IMR-90 (cell line): ENCODE measurements around the gene CAPN10. TPM values are rescaled to one million over a fixed set of nuclear protein-coding genes. Genes with fewer than 3 reads are reported as not detected.

ENCODE experiments used
- ATAC-seq: fragments of 200-7000 bp; cut with Tn5 transposase; 2 replicates; pipeline ENCODE4 v1.9.1; 2020; ENCODE audit warnings: low read depth, mild to moderate bottlenecking, moderate library complexity
- BruUV-seq: library from RNA; stranded (reverse); fragments of 400-500 nt; replicated peaks from 2 replicates; lab custom pipeline; 2021; lab: Mats Ljungman, UMichigan
- CTCF ChIA-PET: fragments of 300-600 bp; formaldehyde crosslinking; extraction: SDS; loops from one replicate; lab custom pipeline; 2021; ENCODE audit warnings: antibody characterized with exemption; lab: Yijun Ruan, JAX
- POLR2A ChIA-PET: fragments of 300-600 bp; sonication (Branson Sonifier 250); formaldehyde crosslinking; loops from one replicate; lab custom pipeline; 2022; ENCODE audit warnings: antibody characterized with exemption; ENCODE audit not compliant: unreplicated experiment; lab: Charles Lee
- DNase-seq: peaks from one replicate; pipeline ENCODE4 v3.0.0; 2013
- H2AFZ ChIP-seq: replicated peaks from 2 replicates; pipeline ENCODE3; 2013; ENCODE audit warnings: low read length, mild to moderate bottlenecking; ENCODE audit not compliant: poor library complexity
- H2AK5ac ChIP-seq: 2 replicates; pipeline ENCODE4 v1.6.1; 2013; ENCODE audit warnings: low read depth, low read length, inconsistent platforms
- H2AK9ac ChIP-seq: replicated peaks from 2 replicates; pipeline ENCODE3; 2013; ENCODE audit warnings: mild to moderate bottlenecking, low read depth, low read length, moderate library complexity; ENCODE audit not compliant: poor library complexity
- H2BK120ac ChIP-seq: 2 replicates; pipeline ENCODE4 v1.6.1; 2013; ENCODE audit warnings: low read depth, low read length, inconsistent platforms
- H2BK15ac ChIP-seq: 3 replicates; pipeline ENCODE4 v1.6.1; 2013; ENCODE audit warnings: low read depth, low read length, inconsistent platforms
- H2BK20ac ChIP-seq: 2 replicates; pipeline ENCODE4 v1.6.1; 2013; ENCODE audit warnings: low read depth, mild to moderate bottlenecking, inconsistent platforms, low read length, moderate library complexity
- H2BK5ac ChIP-seq: 2 replicates; pipeline ENCODE4 v1.6.1; 2013; ENCODE audit warnings: mild to moderate bottlenecking, low read depth, low read length, inconsistent platforms; ENCODE audit not compliant: poor library complexity, severe bottlenecking
- H3K14ac ChIP-seq: replicated peaks from 2 replicates; pipeline ENCODE4 v1.6.1; 2013; ENCODE audit warnings: low read depth, low read length, inconsistent platforms
- H3K18ac ChIP-seq: 2 replicates; pipeline ENCODE4 v1.6.1; 2013; ENCODE audit warnings: low read depth, low read length, control low read depth
- H3K23ac ChIP-seq: 2 replicates; pipeline ENCODE4 v1.6.1; 2013; ENCODE audit warnings: low read depth, low read length, inconsistent platforms
- H3K27ac ChIP-seq: 2 replicates; pipeline ENCODE4 v1.5.1; 2013; ENCODE audit warnings: mild to moderate bottlenecking, control low read depth, low read length; ENCODE audit not compliant: insufficient read depth
- H3K27me3 ChIP-seq: 2 replicates; pipeline ENCODE4 v1.6.1; 2013; ENCODE audit warnings: low read length; ENCODE audit not compliant: control insufficient read depth, insufficient read depth
- H3K36me3 ChIP-seq: 2 replicates; pipeline ENCODE4 v1.6.1; 2013; ENCODE audit warnings: low read length, mixed read lengths; ENCODE audit not compliant: control insufficient read depth, insufficient read depth
- H3K4ac ChIP-seq: 2 replicates; pipeline ENCODE4 v1.6.1; 2013; ENCODE audit warnings: low read depth, low read length, inconsistent platforms
- H3K4me1 ChIP-seq: 2 replicates; pipeline ENCODE4 v1.6.1; 2013; ENCODE audit warnings: low read length, mixed read lengths; ENCODE audit not compliant: control insufficient read depth, insufficient read depth
- H3K4me2 ChIP-seq: 2 replicates; pipeline ENCODE4 v1.6.1; 2013; ENCODE audit warnings: low read depth, mild to moderate bottlenecking, control low read depth, low read length, moderate library complexity
- H3K4me3 ChIP-seq: 2 replicates; pipeline ENCODE4 v1.5.1; 2013; ENCODE audit warnings: low read depth, mild to moderate bottlenecking, control low read depth, low read length, moderate library complexity; ENCODE audit not compliant: insufficient read depth
- H3K56ac ChIP-seq: 2 replicates; pipeline ENCODE4 v1.6.1; 2013; ENCODE audit warnings: low read length, inconsistent platforms; ENCODE audit not compliant: insufficient read depth; ENCODE audit errors: extremely low read depth
- H3K79me1 ChIP-seq, 2 experiments: 2 replicates each; pipeline ENCODE4 v1.6.1; 2013; ENCODE audit warnings: low read length in 2 of 2, inconsistent platforms in 1 of 2, low read depth in 1 of 2
- H3K9ac ChIP-seq: 2 replicates; pipeline ENCODE4 v1.6.1; 2013; ENCODE audit warnings: low read depth, low read length, control low read depth
- H3K9me1 ChIP-seq: 2 replicates; pipeline ENCODE4 v1.6.1; 2013; ENCODE audit warnings: low read length, inconsistent platforms; ENCODE audit not compliant: insufficient read depth
- H3K9me3 ChIP-seq: 2 replicates; pipeline ENCODE4 v1.6.1; 2013; ENCODE audit warnings: low read length; ENCODE audit not compliant: control insufficient read depth, insufficient read depth
- H4K20me1 ChIP-seq: 2 replicates; pipeline ENCODE4 v1.6.1; 2013; ENCODE audit warnings: low read length, inconsistent platforms; ENCODE audit not compliant: insufficient read depth
- H4K5ac ChIP-seq: 2 replicates; pipeline ENCODE4 v1.6.1; 2013; ENCODE audit warnings: mild to moderate bottlenecking, low read depth, low read length, control low read depth
- H4K8ac ChIP-seq, 2 experiments: 2 replicates each; pipeline ENCODE4 v1.6.1; 2013; ENCODE audit warnings: low read depth in 2 of 2, low read length in 2 of 2, control low read depth in 1 of 2, inconsistent platforms in 1 of 2
- H4K91ac ChIP-seq: 2 replicates; pipeline ENCODE4 v1.6.1; 2013; ENCODE audit warnings: low read depth, low read length, inconsistent platforms; ENCODE audit not compliant: insufficient read depth
- CEBPB ChIP-seq: IDR thresholded peaks from 2 replicates; pipeline ENCODE4 v1.6.1; 2012; ENCODE audit warnings: low read depth, low read length, improper control_type of control experiment
- CTCF ChIP-seq: conservative IDR thresholded peaks from 2 replicates; pipeline ENCODE4 v1.5.1; 2012; ENCODE audit warnings: mild to moderate bottlenecking, low read depth, low read length, improper control_type of control experiment
- ELK1 ChIP-seq: fragments of 150-350 bp; IDR thresholded peaks from 2 replicates; pipeline ENCODE4 v1.6.1; 2016; ENCODE audit warnings: low read depth, mild to moderate bottlenecking, low read length, moderate library complexity, borderline replicate concordance
- FOS ChIP-seq: fragments of 150-350 bp; IDR thresholded peaks from 2 replicates; pipeline ENCODE4 v1.6.1; 2016; ENCODE audit warnings: low read depth, low read length
- MAFK ChIP-seq: IDR thresholded peaks from 2 replicates; pipeline ENCODE4 v1.6.1; 2012; ENCODE audit warnings: low read depth, low read length, improper control_type of control experiment
- MAZ ChIP-seq: IDR thresholded peaks from 2 replicates; pipeline ENCODE4 v1.6.1; 2012; ENCODE audit warnings: low read depth, mild to moderate bottlenecking, low read length, improper control_type of control experiment, moderate library complexity, borderline replicate concordance
- MXI1 ChIP-seq: IDR thresholded peaks from 2 replicates; pipeline ENCODE4 v1.6.1; 2012; ENCODE audit warnings: low read depth, mild to moderate bottlenecking, low read length, moderate library complexity, borderline replicate concordance
- NFE2L2 ChIP-seq: fragments of 150-350 bp; IDR thresholded peaks from 2 replicates; pipeline ENCODE4 v1.6.1; 2016; ENCODE audit warnings: low read depth, mild to moderate bottlenecking, low read length
- POLR2A ChIP-seq: IDR thresholded peaks from 2 replicates; pipeline ENCODE4 v1.6.1; 2012; ENCODE audit warnings: mild to moderate bottlenecking, low read depth, low read length
- RAD21 ChIP-seq: IDR thresholded peaks from 2 replicates; pipeline ENCODE4 v1.6.1; 2012; ENCODE audit warnings: low read length, improper control_type of control experiment
- RCOR1 ChIP-seq: IDR thresholded peaks from 2 replicates; pipeline ENCODE4 v1.6.1; 2012; ENCODE audit warnings: mild to moderate bottlenecking, low read length, improper control_type of control experiment; ENCODE audit not compliant: insufficient replicate concordance
- RFX5 ChIP-seq: IDR thresholded peaks from 2 replicates; pipeline ENCODE4 v1.8.0; 2012; ENCODE audit warnings: low read depth, mild to moderate bottlenecking, low read length, moderate library complexity
- SMC3 ChIP-seq: fragments of 150-350 bp; IDR thresholded peaks from 2 replicates; pipeline ENCODE4 v1.6.1; 2016; ENCODE audit warnings: low read depth, mild to moderate bottlenecking, antibody characterized with exemption, low read length, moderate library complexity
- USF2 ChIP-seq: fragments of 150-350 bp; IDR thresholded peaks from 2 replicates; pipeline ENCODE4 v1.6.1; 2017; ENCODE audit warnings: mild to moderate bottlenecking, antibody characterized with exemption, low read length, low read depth
- WGBS, 2 experiments: methylation state at CpG; one replicate each; pipeline versions ENCODE4 v1.1.5 to v1.1.7; 2013; ENCODE audit warnings: missing lambda C conversion rate in 2 of 2; ENCODE audit not compliant: insufficient read length in 1 of 2; ENCODE audit errors: extremely low coverage in 2 of 2; 5-methylcytosine and 5-hydroxymethylcytosine counted together
- dilution Hi-C: fragments of 300-500 bp; cut with HindIII; formaldehyde crosslinking; loops from one replicate; pipeline ENCODE4 v1.14.3; 2018; ENCODE audit warnings: low sequenced_read_pairs; ENCODE audit not compliant: unreplicated experiment
- in situ Hi-C: fragments of 300-500 bp; cut with MboI; formaldehyde crosslinking; loops from 3 replicates; pipeline ENCODE4 v1.14.3; 2019; ENCODE audit warnings: low sequenced_read_pairs, inconsistent platforms, mixed read lengths
- intact Hi-C: fragments of 100-400 bp; cut with micrococcal nuclease; formaldehyde crosslinking; loops from 2 replicates; pipeline ENCODE4 v1.10.0; 2022
- polyA plus RNA-seq, 3 experiments: library from polyadenylated mRNA; depleted of rRNA; stranded (reverse); fragments of >200 nt; gene quantifications; 2 replicates each; pipeline ENCODE4 v1.2.3, GENCODE V29; 2012; ENCODE audit warnings: low replicate concordance in 1 of 3
- total RNA-seq: library from RNA; depleted of rRNA; stranded (reverse); fragments of >200 nt; gene quantifications from 2 replicates; pipeline ENCODE4 v1.2.3, GENCODE V29; 2012

The CAPN10 gene
- total and polyA plus RNA-seq, 2 of the 4 experiments (the other 2 are of a cell fraction), result 6.3 to 20.9 TPM

DNA sequence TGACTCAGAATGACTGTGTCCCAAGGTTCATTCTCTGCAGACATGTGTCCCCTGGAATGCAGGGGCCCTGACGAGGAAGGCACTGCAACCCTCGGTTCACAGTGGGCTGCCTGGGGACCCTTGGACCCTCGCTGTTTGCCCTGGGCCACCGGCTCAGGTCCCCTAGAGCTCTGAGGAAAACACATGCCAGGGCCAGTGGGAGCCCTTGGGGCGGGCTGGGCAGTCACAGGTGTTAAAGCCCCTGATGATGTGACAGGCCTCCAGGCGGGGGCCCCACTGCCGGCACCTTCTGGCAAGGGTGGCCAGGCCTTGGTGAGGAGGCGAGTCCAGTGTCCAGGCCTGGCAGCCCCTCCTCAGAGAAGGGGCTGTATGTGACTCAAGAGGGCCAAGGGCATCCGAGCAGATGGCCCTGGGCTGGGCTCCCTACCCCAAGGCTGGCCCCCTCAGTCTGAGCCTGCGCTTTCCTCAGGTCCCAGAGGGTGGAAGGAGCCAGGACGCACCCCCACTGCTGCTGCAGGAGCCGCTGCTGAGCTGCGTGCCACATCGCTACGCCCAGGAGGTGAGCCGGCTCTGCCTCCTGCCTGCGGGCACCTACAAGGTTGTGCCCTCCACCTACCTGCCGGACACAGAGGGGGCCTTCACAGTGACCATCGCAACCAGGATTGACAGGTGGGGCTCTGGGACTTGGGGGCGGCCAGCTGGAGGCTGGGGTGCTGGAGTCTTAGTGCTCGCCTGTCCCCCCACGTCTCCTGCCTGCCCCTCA, 11.1 kb downstream of the CAPN10 start:
- H2AK5ac ChIP-seq, result no peak overlapping the region
- H3K9ac ChIP-seq, result no peak overlapping the region
- ATAC-seq, result no peak
- dilution Hi-C loops (no loop called here), in situ Hi-C loops (no loop called here), intact Hi-C loops (no loop called here)
- H2BK120ac ChIP-seq, result no peak overlapping the region
- no peak overlapping the region for H3K18ac ChIP-seq
- H3K9me1 ChIP-seq, result no peaks in the 10 kb centered on the region
- H2AK9ac ChIP-seq, result no peak overlapping the region
- CTCF ChIA-PET, result no interaction called here
- H2BK5ac ChIP-seq, result no peak overlapping the region
- TF ChIP-seq MAFK, result no peak
- TF ChIP-seq USF2, result no peak
- TF ChIP-seq MXI1, result no peak
- no peak for TF ChIP-seq RFX5
- TF ChIP-seq CEBPB, result no peak
- TF ChIP-seq RCOR1, result no peak
- no peak for TF ChIP-seq NFE2L2
- TF ChIP-seq FOS, result no peak
- no peak for TF ChIP-seq MAZ
- TF ChIP-seq SMC3, result no peak
- no peak for TF ChIP-seq ELK1
- TF ChIP-seq CTCF, result no peak
- TF ChIP-seq RAD21, result no peak
- TF ChIP-seq POLR2A, result no peak
- no peaks in the 10 kb centered on the region; the same call in 1 of the 2 replicates for H4K20me1 ChIP-seq
- WGBS, 2 experiments, result 98% methylated on average over 7 of the region's 22 CpGs; no CpG with 5 or more reads in 1 of the 2 experiments
- H2AFZ ChIP-seq, result no peak overlapping the region
- H2BK20ac ChIP-seq, result no peak overlapping the region
- no peaks in the 10 kb centered on the region for H3K27me3 ChIP-seq
- no peak overlapping the region for H4K91ac ChIP-seq
- H3K56ac ChIP-seq, result no peak overlapping the region
- H3K36me3 ChIP-seq, result peaks cover 22% of the 10 kb centered on the region
- no peak overlapping the region for H2BK15ac ChIP-seq
- H3K4me3 ChIP-seq, result no peak overlapping the region
- POLR2A ChIA-PET, result no interaction called here
- H3K23ac ChIP-seq, result no peak overlapping the region
- no peak overlapping the region for H3K4ac ChIP-seq
- H4K5ac ChIP-seq, result no peak overlapping the region
- DNase-seq, result no peak
- no TSS peak for BruUV-seq
- no peaks in the 10 kb centered on the region for H3K4me1 ChIP-seq
- no peak overlapping the region for H4K8ac ChIP-seq
- H3K14ac ChIP-seq, result no peak overlapping the region
- H3K4me2 ChIP-seq, result no peak overlapping the region
- no peaks in the 10 kb centered on the region for H3K9me3 ChIP-seq
- H3K27ac ChIP-seq, result no peak overlapping the region
- peaks cover 0 to 14% of the 10 kb centered on the region in 2 experiments; a peak in 2 of 4 replicates for H3K79me1 ChIP-seq
